Sigmoid colon (tissue), 7 donors: Measurements from ENCODE around the gene CCL1. TPM values are rescaled to one million over a fixed set of nuclear protein-coding genes. Genes with fewer than 3 reads are reported as not detected.

Experiments used
- DNase-seq: peaks from one replicate; pipeline ENCODE4 v3.0.0-alpha.2; 2019
- H3K27ac ChIP-seq, 4 donors: fragments of 200-600 bp; sonication (generic); one replicate each; pipeline ENCODE4 v1.5.1; 2016 to 2019; ENCODE audit warnings: mild to moderate bottlenecking in 1 of 4
- H3K27me3 ChIP-seq, 3 donors: fragments of 200-600 bp; sonication (generic); one replicate each; pipeline ENCODE4 v1.5.1; 2019; ENCODE audit warnings: mild to moderate bottlenecking in 1 of 3
- H3K36me3 ChIP-seq, 4 donors: fragments of 200-600 bp; sonication (generic); one replicate each; pipeline ENCODE4 v1.5.1; 2016 to 2019
- H3K4me1 ChIP-seq, 4 donors: fragments of 200-600 bp; sonication (generic); one replicate each; pipeline ENCODE4 v1.5.1; 2017 to 2019
- H3K4me3 ChIP-seq, 4 donors: fragments of 200-600 bp; sonication (generic); one replicate each; pipeline ENCODE4 v1.5.1; 2017 to 2019; ENCODE audit warnings: mild to moderate bottlenecking in 2 of 4, moderate library complexity in 1 of 4
- H3K9me3 ChIP-seq, 4 donors: fragments of 200-600 bp in 3 of 4; sonication (generic) in 3 of 4; one replicate each; pipeline versions ENCODE4 v1.5.1 to v1.6.1; 2013 to 2019
- EP300 ChIP-seq, 4 donors: sonication (generic); formaldehyde crosslinking; IDR thresholded peaks; one replicate each; pipeline ENCODE4 v1.6.1; 2017; ENCODE audit warnings: antibody characterized with exemption in 4 of 4
- POLR2A ChIP-seq, 2 donors: fragments of 450-650 bp; IDR thresholded peaks; one replicate each; pipeline ENCODE4 v1.6.1; 2016; ENCODE audit warnings: antibody characterized with exemption in 2 of 2, mild to moderate bottlenecking in 2 of 2, moderate library complexity in 2 of 2
- POLR2AphosphoS5 ChIP-seq, 4 donors: sonication (generic); formaldehyde crosslinking; IDR thresholded peaks; one replicate each; pipeline ENCODE4 v1.6.1; 2017; ENCODE audit warnings: antibody characterized with exemption in 4 of 4
- WGBS, 2 donors: extraction: QIAGEN DNeasy Blood & Tissue Kit; methylation state at CpG; one replicate each; pipeline ENCODE4 v1.1.7; 2013; 5-methylcytosine and 5-hydroxymethylcytosine counted together
- intact Hi-C: fragments of 100-400 bp; cut with DNase I; formaldehyde crosslinking; loops from one replicate; pipeline ENCODE4 v1.15.1; 2023
- polyA plus RNA-seq, 3 donors: library from polyadenylated mRNA; stranded (reverse); fragments of 200-250 nt; gene quantifications; one replicate each; pipeline ENCODE4 v1.2.3, GENCODE V29; 2013
- total RNA-seq, 4 donors: library from RNA; depleted of rRNA; stranded (reverse); fragments of >200 nt; gene quantifications; one replicate each; pipeline ENCODE4 v1.1.0, GENCODE V29; 2016
- TF ChIP-seq, protein P1 (sequence below), 4 experiments: fragments of 450-650 bp in 3 of 4; fragments of 200-600 bp in 1 of 4; IDR thresholded peaks; one replicate each; pipeline ENCODE4 v1.5.1; 2016 to 2019; ENCODE audit warnings: antibody characterized with exemption in 4 of 4, mild to moderate bottlenecking in 3 of 4, moderate library complexity in 2 of 4
- donor health status: healthy with polysubstance abuse.
- donor health status: Bipolar disorder and iron deficiency.
- donor health status: healthy.

CCL1 gene
- total and polyA plus RNA-seq, 7 donors: not detected

DNA sequence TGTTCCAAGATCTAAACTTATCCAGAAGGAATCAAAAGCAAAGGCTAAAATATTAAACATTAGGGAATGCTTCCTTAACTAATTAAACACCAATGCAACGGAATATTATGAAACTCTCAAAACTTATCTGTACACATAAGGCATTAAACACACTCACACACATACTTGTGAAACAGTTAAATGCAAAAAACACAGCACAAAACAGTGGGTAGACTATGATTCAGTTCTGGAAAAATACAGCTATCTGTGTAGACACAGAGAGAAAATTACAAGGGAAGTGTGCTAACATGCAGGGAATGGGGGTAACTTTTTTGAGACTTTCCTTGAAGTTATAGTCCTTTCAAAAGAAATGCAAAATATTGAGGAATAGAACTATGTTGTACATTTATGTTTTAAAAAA lies 36.7 kb upstream of the CCL1 start:
- Histone ChIP-seq H3K36me3 (no peaks in the 10 kb centered on the region), H3K27ac (no peak overlapping the region), H3K9me3 (no peaks in the 10 kb centered on the region), H3K4me3 (no peak overlapping the region), H3K27me3 (no peaks in the 10 kb centered on the region), H3K4me1 (no peaks in the 10 kb centered on the region)
- 31 to 73% methylated on average over 1 of the region's 1 CpG for WGBS, 2 donors
- TF ChIP-seq EP300 (IDR thresholded peaks at IDR 0.05) (no peak), POLR2AphosphoS5 (IDR thresholded peaks at IDR 0.05) (no peak)
- intact Hi-C loops: no loop called here
- DNase-seq: no peak

DNA sequence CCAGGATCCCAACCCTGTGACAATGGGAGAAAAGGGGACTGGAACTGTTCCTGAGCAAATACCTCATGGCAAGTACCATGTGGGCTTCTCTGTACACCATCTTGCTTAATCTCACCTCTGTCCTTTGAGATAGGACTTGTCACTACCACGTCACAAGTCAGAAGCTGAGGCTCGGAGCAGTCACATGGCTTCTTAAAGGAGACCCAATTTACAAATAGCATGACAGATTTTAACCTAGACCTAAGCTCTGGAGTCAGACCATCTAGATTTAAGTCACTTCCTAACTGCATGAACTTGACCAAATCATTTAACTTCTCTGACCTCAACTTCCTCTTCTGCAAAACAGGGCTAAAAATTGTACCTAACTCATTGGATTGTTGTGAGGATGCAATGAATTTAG lies 36.0 kb upstream of the CCL1 start:
- Histone ChIP-seq H3K36me3 (no peaks in the 10 kb centered on the region), H3K27ac (no peak overlapping the region), H3K4me1 (no peaks in the 10 kb centered on the region), H3K9me3 (no peaks in the 10 kb centered on the region), H3K27me3 (no peaks in the 10 kb centered on the region), H3K4me3 (no peak overlapping the region)
- WGBS, 2 donors: 39 to 47% methylated on average over 2 of the region's 2 CpGs
- no peak for DNase-seq
- intact Hi-C loops: no loop called here
- TF ChIP-seq POLR2AphosphoS5 (IDR thresholded peaks at IDR 0.05): no peak
- TF ChIP-seq POLR2A (IDR thresholded peaks at IDR 0.05): no peak
- TF ChIP-seq, protein P1, sequence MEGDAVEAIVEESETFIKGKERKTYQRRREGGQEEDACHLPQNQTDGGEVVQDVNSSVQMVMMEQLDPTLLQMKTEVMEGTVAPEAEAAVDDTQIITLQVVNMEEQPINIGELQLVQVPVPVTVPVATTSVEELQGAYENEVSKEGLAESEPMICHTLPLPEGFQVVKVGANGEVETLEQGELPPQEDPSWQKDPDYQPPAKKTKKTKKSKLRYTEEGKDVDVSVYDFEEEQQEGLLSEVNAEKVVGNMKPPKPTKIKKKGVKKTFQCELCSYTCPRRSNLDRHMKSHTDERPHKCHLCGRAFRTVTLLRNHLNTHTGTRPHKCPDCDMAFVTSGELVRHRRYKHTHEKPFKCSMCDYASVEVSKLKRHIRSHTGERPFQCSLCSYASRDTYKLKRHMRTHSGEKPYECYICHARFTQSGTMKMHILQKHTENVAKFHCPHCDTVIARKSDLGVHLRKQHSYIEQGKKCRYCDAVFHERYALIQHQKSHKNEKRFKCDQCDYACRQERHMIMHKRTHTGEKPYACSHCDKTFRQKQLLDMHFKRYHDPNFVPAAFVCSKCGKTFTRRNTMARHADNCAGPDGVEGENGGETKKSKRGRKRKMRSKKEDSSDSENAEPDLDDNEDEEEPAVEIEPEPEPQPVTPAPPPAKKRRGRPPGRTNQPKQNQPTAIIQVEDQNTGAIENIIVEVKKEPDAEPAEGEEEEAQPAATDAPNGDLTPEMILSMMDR (IDR thresholded peaks at IDR 0.05): no peak
- TF ChIP-seq EP300 (IDR thresholded peaks at IDR 0.05): no peak

DNA sequence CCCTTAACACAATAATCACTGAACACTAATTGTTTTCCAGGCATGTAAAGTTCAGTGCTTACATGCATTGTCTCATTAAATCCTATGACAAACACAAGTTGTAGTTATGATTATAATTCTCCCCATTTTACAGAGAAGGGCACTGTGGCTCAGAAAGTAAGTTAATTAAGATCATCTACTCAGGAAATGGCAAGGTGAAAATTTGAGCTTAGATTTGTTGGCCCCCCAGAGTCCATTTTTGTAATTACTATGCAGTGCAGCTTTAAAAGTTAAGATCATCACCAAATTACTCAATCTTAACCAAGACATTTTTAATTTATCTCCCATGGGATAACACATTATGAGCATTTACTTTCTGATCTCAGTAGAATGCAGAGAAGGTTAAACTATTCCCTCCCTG lies 34.2 kb upstream of the CCL1 start:
- H3K36me3 ChIP-seq: no peaks in the 10 kb centered on the region
- no peak for DNase-seq
- no peak overlapping the region for H3K27ac ChIP-seq
- H3K4me1 ChIP-seq: no peaks in the 10 kb centered on the region
- intact Hi-C loops: no loop called here
- no peak overlapping the region for H3K4me3 ChIP-seq
- no peaks in the 10 kb centered on the region for H3K27me3 ChIP-seq
- no peaks in the 10 kb centered on the region for H3K9me3 ChIP-seq
- no peak for TF ChIP-seq POLR2A (IDR thresholded peaks at IDR 0.05)
- TF ChIP-seq, protein P1 (IDR thresholded peaks at IDR 0.05): no peak
- no peak for TF ChIP-seq POLR2AphosphoS5 (IDR thresholded peaks at IDR 0.05)
- no peak for TF ChIP-seq EP300 (IDR thresholded peaks at IDR 0.05)

DNA sequence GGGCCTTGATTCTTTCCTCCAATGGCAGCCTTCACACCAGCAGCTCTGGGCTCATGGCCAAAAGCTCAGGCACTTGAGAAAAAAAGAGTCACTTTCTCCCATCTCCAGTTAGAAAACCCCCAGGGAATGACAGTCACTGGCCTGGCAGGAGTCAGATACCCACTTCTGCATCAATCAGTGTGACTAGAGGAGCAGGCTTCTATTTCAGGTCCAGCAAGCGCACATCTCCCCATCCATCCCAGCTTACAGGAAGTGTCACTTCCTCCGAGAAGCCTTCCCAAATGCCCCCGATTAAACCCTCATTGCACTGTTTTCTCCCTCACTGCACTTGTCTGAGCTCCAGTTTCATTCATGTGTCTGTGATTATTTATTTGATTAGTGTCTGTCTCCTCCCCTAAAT lies 30.4 kb upstream of the CCL1 start:
- H3K4me1 ChIP-seq: no peaks in the 10 kb centered on the region
- H3K9me3 ChIP-seq: no peaks in the 10 kb centered on the region
- H3K27ac ChIP-seq: no peak overlapping the region
- intact Hi-C loops: no loop called here
- 78 to 85% methylated on average over 3 of the region's 3 CpGs for WGBS, 2 donors
- TF ChIP-seq EP300 (IDR thresholded peaks at IDR 0.05) (no peak), POLR2A (IDR thresholded peaks at IDR 0.05) (no peak), POLR2AphosphoS5 (IDR thresholded peaks at IDR 0.05) (no peak)
- TF ChIP-seq, protein P1 (IDR thresholded peaks at IDR 0.05): no peak
- H3K27me3 ChIP-seq: no peaks in the 10 kb centered on the region
- no peaks in the 10 kb centered on the region for H3K36me3 ChIP-seq
- H3K4me3 ChIP-seq: no peak overlapping the region
- no peak for DNase-seq

DNA sequence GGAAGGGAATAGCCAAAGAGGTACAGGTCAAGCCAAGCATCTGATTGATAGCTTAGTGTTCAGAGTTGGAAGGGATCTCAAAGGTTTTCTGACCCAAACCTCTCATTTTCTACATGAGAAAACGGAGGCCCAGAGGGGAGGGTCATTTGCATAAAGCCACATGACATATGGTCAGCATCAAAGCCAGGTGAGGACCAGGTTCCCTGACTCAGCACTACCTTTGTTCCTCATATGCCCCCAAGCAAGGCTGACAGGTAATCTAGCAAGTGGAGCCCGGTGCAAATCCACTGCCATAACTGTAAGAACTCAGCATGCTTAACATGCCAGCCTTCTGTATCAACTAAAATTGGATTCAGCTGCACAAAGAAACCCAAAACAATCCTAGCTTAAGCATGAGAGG lies 28.2 kb upstream of the CCL1 start:
- whole genome bisulfite sequencing, 2 donors: 46 to 75% methylated on average over 2 of the region's 2 CpGs
- no peaks in the 10 kb centered on the region for H3K4me1 ChIP-seq
- H3K9me3 ChIP-seq: no peaks in the 10 kb centered on the region
- no peaks in the 10 kb centered on the region for H3K27me3 ChIP-seq
- no peaks in the 10 kb centered on the region for H3K36me3 ChIP-seq
- no peak for DNase-seq
- H3K27ac ChIP-seq: no peak overlapping the region
- intact Hi-C loops: no loop called here
- no peak overlapping the region for H3K4me3 ChIP-seq
- TF ChIP-seq POLR2AphosphoS5 (IDR thresholded peaks at IDR 0.05) (no peak), POLR2A (IDR thresholded peaks at IDR 0.05) (no peak), EP300 (IDR thresholded peaks at IDR 0.05) (no peak)

DNA sequence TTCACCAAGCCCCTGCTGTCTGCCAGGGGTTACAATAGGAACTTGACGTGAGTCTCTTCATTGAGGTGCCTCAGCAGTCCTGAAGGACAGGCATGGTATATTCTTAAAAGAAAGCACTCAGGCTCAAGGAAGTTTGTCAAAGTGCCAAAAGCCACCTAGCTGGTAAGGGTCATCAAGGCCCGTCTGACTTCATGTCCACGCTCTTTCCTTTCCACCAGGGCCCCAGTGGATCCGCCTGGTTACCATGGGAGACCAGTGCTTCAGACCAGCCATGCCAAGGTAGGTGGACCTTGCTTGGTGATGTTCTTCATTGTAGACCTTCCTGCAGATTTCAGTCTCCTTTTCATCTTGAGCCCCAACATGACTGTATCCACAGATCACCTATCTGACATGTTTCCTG lies 27.6 kb upstream of the CCL1 start:
- WGBS, 2 donors: 91 to 94% methylated on average over 4 of the region's 4 CpGs
- no peak for DNase-seq
- H3K27me3 ChIP-seq: no peaks in the 10 kb centered on the region
- intact Hi-C loops: no loop called here
- no peak overlapping the region for H3K4me3 ChIP-seq
- no peak for TF ChIP-seq POLR2A (IDR thresholded peaks at IDR 0.05)
- TF ChIP-seq EP300 (IDR thresholded peaks at IDR 0.05): no peak
- TF ChIP-seq POLR2AphosphoS5 (IDR thresholded peaks at IDR 0.05): no peak
- TF ChIP-seq, protein P1 (IDR thresholded peaks at IDR 0.05): no peak
- H3K36me3 ChIP-seq: no peaks in the 10 kb centered on the region
- no peak overlapping the region for H3K27ac ChIP-seq
- H3K9me3 ChIP-seq: no peaks in the 10 kb centered on the region
- H3K4me1 ChIP-seq: no peaks in the 10 kb centered on the region
